ENCODE measurements around the gene LY86. TPM values are rescaled to one million over a fixed set of nuclear protein-coding genes. Genes with fewer than 3 reads are reported as not detected.

The LY86 gene
- total and polyA plus RNA-seq, 9 of the 15 experiments (the other 6 are each of a cell fraction or from before 2014, with no cell fraction given) = 0.08 to 0.20 TPM; not detected in 7

DNA sequence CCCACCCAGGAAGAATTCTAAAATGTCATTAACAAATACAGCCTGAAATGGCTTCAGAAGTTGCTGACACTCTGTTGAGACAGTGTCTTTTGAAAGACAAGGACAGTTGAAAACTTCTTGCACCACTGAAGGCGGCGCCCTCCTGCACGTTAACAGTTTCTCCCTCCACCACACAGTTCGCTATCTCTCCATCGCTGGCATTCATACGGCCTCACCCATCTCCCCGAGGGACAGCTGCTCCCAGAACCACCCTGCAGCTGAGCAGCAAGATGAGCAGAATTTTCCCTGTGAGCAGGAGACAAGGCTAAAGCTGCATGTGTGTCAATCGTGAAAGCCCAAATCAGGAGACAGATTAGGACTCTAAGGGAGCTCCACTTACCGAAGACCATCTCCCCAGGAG lies 113.3 kb downstream of the LY86 start (continued):
- TF ChIP-seq, protein P1, sequence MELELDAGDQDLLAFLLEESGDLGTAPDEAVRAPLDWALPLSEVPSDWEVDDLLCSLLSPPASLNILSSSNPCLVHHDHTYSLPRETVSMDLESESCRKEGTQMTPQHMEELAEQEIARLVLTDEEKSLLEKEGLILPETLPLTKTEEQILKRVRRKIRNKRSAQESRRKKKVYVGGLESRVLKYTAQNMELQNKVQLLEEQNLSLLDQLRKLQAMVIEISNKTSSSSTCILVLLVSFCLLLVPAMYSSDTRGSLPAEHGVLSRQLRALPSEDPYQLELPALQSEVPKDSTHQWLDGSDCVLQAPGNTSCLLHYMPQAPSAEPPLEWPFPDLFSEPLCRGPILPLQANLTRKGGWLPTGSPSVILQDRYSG (tag; conservative IDR thresholded peaks at IDR 0.05; ENCODE audit: low read depth) = 0 out of 2 replicates have a peak, but pooled peaks have one; percentile 42
- TF ChIP-seq TEAD4 (IDR thresholded peaks at IDR 0.05; ENCODE audit: low read length) = peak; percentile 31; the same call in 1 of the 2 replicates
- no peak for TF ChIP-seq TEAD4 (CRISPR knock-in tag; IDR thresholded peaks at IDR 0.05; ENCODE audit: borderline replicate concordance)
- peak; percentile 55 for TF ChIP-seq ARID1B (IDR thresholded peaks at IDR 0.05)
- TF ChIP-seq TAL1 (IDR thresholded peaks at IDR 0.05) = 0 out of 2 replicates have a peak, but pooled peaks have one; percentile 12
- TF ChIP-seq NFE2 (IDR thresholded peaks at IDR 0.05; ENCODE audit: low read depth) = no peak
- no peak for TF ChIP-seq EWSR1 (IDR thresholded peaks at IDR 0.05; ENCODE audit: borderline replicate concordance, low read depth, partially characterized antibody)
- TF ChIP-seq RAD21 (CRISPR knock-in tag; conservative IDR thresholded peaks at IDR 0.05 in 1 of 2, IDR thresholded peaks at IDR 0.05 in 1 of 2) = peak; percentile 53 to 60
- peak; percentile 71 for TF ChIP-seq CBFA2T3 (IDR thresholded peaks at IDR 0.05)
- peak; percentile 76; the same call in 1 of the 2 replicates for TF ChIP-seq GATAD2A (IDR thresholded peaks at IDR 0.05)
- no peak for TF ChIP-seq KLF16 (IDR thresholded peaks at IDR 0.05)
- TF ChIP-seq, protein P2, sequence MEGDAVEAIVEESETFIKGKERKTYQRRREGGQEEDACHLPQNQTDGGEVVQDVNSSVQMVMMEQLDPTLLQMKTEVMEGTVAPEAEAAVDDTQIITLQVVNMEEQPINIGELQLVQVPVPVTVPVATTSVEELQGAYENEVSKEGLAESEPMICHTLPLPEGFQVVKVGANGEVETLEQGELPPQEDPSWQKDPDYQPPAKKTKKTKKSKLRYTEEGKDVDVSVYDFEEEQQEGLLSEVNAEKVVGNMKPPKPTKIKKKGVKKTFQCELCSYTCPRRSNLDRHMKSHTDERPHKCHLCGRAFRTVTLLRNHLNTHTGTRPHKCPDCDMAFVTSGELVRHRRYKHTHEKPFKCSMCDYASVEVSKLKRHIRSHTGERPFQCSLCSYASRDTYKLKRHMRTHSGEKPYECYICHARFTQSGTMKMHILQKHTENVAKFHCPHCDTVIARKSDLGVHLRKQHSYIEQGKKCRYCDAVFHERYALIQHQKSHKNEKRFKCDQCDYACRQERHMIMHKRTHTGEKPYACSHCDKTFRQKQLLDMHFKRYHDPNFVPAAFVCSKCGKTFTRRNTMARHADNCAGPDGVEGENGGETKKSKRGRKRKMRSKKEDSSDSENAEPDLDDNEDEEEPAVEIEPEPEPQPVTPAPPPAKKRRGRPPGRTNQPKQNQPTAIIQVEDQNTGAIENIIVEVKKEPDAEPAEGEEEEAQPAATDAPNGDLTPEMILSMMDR (IDR thresholded peaks at IDR 0.05 in 2 of 3, conservative IDR thresholded peaks at IDR 0.05 in 1 of 3; ENCODE audit: insufficient read depth in 2 of 3, low read depth in 1 of 3, low read length in 3 of 3) = peak; percentile 42 to 50 (median 49); a peak in 5 of 6 replicates
- TF ChIP-seq TFAM (CRISPR knock-in tag; conservative IDR thresholded peaks at IDR 0.05) = no peak
- TF ChIP-seq CBFA2T2 (conservative IDR thresholded peaks at IDR 0.05) = peak; percentile 51
- TF ChIP-seq SMARCE1 (IDR thresholded peaks at IDR 0.05) = peak; percentile 63; the same call in 1 of the 2 replicates
- TF ChIP-seq ARID2 (IDR thresholded peaks at IDR 0.05) = 0 out of 2 replicates have a peak, but pooled peaks have one; percentile 31
- TF ChIP-seq, protein P3, sequence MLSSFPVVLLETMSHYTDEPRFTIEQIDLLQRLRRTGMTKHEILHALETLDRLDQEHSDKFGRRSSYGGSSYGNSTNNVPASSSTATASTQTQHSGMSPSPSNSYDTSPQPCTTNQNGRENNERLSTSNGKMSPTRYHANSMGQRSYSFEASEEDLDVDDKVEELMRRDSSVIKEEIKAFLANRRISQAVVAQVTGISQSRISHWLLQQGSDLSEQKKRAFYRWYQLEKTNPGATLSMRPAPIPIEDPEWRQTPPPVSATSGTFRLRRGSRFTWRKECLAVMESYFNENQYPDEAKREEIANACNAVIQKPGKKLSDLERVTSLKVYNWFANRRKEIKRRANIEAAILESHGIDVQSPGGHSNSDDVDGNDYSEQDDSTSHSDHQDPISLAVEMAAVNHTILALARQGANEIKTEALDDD (IDR thresholded peaks at IDR 0.05) = no peak
- TF ChIP-seq HDAC1 (IDR thresholded peaks at IDR 0.05) = peak in 1 of 2 experiments; percentile 52; a peak in 1 of 4 replicates
- no peak for TF ChIP-seq EGR1 (conservative IDR thresholded peaks at IDR 0.05)
- TF ChIP-seq ZNF592 (IDR thresholded peaks at IDR 0.05) = peak; percentile 67; the same call in 1 of the 2 replicates
- TF ChIP-seq GATAD2B (IDR thresholded peaks at IDR 0.05; ENCODE audit: borderline replicate concordance) = no peak
- peak; percentile 59; the same call in 1 of the 2 replicates for TF ChIP-seq HDAC2 (IDR thresholded peaks at IDR 0.05)
- no peak for TF ChIP-seq ZNF143 (CRISPR knock-in tag; IDR thresholded peaks at IDR 0.05)
